Panc1 (cell line): ENCODE results near the gene FARS2.

ENCODE experiments used
- POLR2AphosphoS5 ChIP-seq: IDR thresholded peaks from 2 replicates; pipeline ENCODE4 v1.6.1; 2012; ENCODE audit warnings: mild to moderate bottlenecking, low read depth, low read length, moderate library complexity
- TCF7L2 ChIP-seq: IDR thresholded peaks from 2 replicates; pipeline ENCODE4 v1.6.1; 2011; ENCODE audit warnings: mild to moderate bottlenecking, low read depth, low read length, inconsistent platforms
- TF ChIP-seq, protein P1 (sequence below): fragments of 450-650 bp; IDR thresholded peaks from 2 replicates; pipeline ENCODE4 v1.5.1; 2017; ENCODE audit warnings: mild to moderate bottlenecking
- TF ChIP-seq, protein P2 (sequence below), 2 experiments: IDR thresholded peaks; 2 replicates each; pipeline ENCODE4 v1.6.1; 2011 to 2012; ENCODE audit warnings: low read depth in 2 of 2, control low read depth in 1 of 2, low read length in 1 of 2, mild to moderate bottlenecking in 1 of 2, moderate library complexity in 1 of 2; ENCODE audit not compliant: insufficient read depth in 1 of 2

DNA sequence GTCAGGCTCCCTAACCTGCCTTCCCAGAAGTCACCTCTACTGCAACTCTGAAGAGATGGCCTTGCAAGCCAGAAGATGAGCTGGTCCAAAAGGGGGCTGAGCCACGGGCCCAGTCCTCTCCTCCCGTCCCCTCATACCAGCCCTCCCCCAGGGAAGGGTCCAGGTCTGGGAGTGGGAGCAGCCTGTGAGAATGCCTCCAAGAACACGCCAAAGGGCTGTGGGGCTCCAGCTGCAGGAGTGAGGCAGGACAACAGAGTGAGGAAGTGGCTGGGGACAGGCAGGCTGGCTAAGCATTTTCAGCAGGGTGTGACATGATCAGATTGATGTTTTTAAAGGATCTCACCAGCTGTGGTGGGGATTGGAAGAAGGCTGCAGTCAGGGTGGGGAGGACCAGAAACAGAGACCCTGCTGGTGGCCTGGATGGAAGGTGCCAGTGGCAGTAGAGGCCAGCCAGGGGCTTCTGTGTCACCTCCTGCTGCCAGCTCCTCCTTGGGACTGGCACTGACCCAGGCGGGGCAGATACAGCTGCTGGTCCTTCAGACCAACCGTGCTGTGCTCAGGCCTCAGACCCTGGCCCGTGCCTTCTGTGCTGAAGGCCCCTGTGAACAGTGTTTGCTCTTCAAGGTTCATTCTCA is 487.8 kb downstream of the FARS2 start:
- TF ChIP-seq POLR2AphosphoS5 (no peak), TCF7L2 (no peak)
- TF ChIP-seq, protein P1, sequence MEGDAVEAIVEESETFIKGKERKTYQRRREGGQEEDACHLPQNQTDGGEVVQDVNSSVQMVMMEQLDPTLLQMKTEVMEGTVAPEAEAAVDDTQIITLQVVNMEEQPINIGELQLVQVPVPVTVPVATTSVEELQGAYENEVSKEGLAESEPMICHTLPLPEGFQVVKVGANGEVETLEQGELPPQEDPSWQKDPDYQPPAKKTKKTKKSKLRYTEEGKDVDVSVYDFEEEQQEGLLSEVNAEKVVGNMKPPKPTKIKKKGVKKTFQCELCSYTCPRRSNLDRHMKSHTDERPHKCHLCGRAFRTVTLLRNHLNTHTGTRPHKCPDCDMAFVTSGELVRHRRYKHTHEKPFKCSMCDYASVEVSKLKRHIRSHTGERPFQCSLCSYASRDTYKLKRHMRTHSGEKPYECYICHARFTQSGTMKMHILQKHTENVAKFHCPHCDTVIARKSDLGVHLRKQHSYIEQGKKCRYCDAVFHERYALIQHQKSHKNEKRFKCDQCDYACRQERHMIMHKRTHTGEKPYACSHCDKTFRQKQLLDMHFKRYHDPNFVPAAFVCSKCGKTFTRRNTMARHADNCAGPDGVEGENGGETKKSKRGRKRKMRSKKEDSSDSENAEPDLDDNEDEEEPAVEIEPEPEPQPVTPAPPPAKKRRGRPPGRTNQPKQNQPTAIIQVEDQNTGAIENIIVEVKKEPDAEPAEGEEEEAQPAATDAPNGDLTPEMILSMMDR, result no peak
- TF ChIP-seq, protein P2, sequence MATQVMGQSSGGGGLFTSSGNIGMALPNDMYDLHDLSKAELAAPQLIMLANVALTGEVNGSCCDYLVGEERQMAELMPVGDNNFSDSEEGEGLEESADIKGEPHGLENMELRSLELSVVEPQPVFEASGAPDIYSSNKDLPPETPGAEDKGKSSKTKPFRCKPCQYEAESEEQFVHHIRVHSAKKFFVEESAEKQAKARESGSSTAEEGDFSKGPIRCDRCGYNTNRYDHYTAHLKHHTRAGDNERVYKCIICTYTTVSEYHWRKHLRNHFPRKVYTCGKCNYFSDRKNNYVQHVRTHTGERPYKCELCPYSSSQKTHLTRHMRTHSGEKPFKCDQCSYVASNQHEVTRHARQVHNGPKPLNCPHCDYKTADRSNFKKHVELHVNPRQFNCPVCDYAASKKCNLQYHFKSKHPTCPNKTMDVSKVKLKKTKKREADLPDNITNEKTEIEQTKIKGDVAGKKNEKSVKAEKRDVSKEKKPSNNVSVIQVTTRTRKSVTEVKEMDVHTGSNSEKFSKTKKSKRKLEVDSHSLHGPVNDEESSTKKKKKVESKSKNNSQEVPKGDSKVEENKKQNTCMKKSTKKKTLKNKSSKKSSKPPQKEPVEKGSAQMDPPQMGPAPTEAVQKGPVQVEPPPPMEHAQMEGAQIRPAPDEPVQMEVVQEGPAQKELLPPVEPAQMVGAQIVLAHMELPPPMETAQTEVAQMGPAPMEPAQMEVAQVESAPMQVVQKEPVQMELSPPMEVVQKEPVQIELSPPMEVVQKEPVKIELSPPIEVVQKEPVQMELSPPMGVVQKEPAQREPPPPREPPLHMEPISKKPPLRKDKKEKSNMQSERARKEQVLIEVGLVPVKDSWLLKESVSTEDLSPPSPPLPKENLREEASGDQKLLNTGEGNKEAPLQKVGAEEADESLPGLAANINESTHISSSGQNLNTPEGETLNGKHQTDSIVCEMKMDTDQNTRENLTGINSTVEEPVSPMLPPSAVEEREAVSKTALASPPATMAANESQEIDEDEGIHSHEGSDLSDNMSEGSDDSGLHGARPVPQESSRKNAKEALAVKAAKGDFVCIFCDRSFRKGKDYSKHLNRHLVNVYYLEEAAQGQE (IDR thresholded peaks at IDR 0.05; ENCODE audit: insufficient read depth in 1 of 2, low read depth in 2 of 2, low read length in 1 of 2), result no peak
